Activated T-helper 17 cell treated with anti-CD3 and anti-CD28 coated beads, Interleukin-2, amount 50 U/mL, for 72 hours (primary cell): ENCODE measurements around the gene TSNAXIP1. TPM values are rescaled to one million over a fixed set of nuclear protein-coding genes. Genes with fewer than 3 reads are reported as not detected.
"Not testable (repeated sequence)": the region's sequence is repeated elsewhere in the genome, so short reads cannot be mapped to it uniquely, and the experiment has no call there.

Source experiments
- ATAC-seq: fragments of 150-1000 bp; cut with Tn5 transposase; replicated peaks from 2 replicates; pipeline ENCODE4 v1.10.0; 2021; ENCODE audit warnings: mild to moderate bottlenecking, moderate library complexity
- H3K27ac Mint-ChIP-seq: one replicate; pipeline ENCODE4 v1.8.0; 2022; ENCODE audit warnings: mixed read lengths
- H3K27me3 Mint-ChIP-seq: one replicate; pipeline ENCODE4 v1.8.0; 2022; ENCODE audit warnings: mixed read lengths
- H3K36me3 Mint-ChIP-seq: one replicate; pipeline ENCODE4 v1.8.0; 2022; ENCODE audit warnings: low read depth, mild to moderate bottlenecking, mixed read lengths
- H3K4me1 Mint-ChIP-seq: one replicate; pipeline ENCODE4 v1.8.0; 2022; ENCODE audit warnings: mixed read lengths
- H3K4me3 Mint-ChIP-seq: one replicate; pipeline ENCODE4 v1.8.0; 2022; ENCODE audit warnings: mild to moderate bottlenecking, mixed read lengths
- H3K9me3 Mint-ChIP-seq: one replicate; pipeline ENCODE4 v1.8.0; 2022; ENCODE audit warnings: mixed read lengths
- total RNA-seq, 2 donors: library from RNA; stranded (reverse); gene quantifications; one replicate each; pipeline ENCODE4 v1.2.3, GENCODE V29; 2022

The TSNAXIP1 gene
- total RNA-seq, 2 donors from 2014 or later: 0.26 TPM; not detected in 1

DNA sequence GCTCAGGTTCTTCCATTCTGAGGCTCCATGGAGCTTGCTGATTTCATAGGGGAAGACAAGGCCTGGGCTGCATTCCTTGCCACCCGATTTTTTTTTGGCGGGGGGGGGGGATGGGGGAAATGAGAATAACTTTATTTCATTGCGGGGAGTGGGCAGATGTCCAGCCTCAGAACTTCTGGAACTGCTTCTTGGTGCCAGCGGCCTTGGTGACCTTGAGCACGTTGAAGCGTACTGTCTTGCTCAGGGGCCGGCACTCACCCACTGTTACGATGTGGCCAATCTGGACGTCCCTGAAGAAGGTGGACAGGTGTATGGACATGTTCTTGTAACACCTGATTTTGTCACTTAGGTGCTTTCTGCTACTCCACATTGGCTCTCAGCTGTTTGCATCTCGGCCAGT, 49.1 kb downstream of the TSNAXIP1 start:
- Mint-ChIP-seq H3K27ac (peak overlapping the region; percentile 79), H3K4me3 (no peak overlapping the region), H3K9me3 (no peaks in the 10 kb centered on the region), H3K4me1 (peaks cover 18% of the 10 kb centered on the region), H3K27me3 (no peaks in the 10 kb centered on the region), H3K36me3 (peaks cover 33% of the 10 kb centered on the region)
- no peak for ATAC-seq

GRCh38 chr16:67856927-67857546, 50.3 kb downstream of the TSNAXIP1 start:
- H3K27ac Mint-ChIP-seq: peak overlapping the region; percentile 93
- no peaks in the 10 kb centered on the region for H3K9me3 Mint-ChIP-seq
- H3K4me1 Mint-ChIP-seq: peaks cover 18% of the 10 kb centered on the region
- no peaks in the 10 kb centered on the region for H3K27me3 Mint-ChIP-seq
- peak overlapping the region; percentile 35 for H3K4me3 Mint-ChIP-seq
- no peak for ATAC-seq
- peaks cover 41% of the 10 kb centered on the region for H3K36me3 Mint-ChIP-seq

DNA sequence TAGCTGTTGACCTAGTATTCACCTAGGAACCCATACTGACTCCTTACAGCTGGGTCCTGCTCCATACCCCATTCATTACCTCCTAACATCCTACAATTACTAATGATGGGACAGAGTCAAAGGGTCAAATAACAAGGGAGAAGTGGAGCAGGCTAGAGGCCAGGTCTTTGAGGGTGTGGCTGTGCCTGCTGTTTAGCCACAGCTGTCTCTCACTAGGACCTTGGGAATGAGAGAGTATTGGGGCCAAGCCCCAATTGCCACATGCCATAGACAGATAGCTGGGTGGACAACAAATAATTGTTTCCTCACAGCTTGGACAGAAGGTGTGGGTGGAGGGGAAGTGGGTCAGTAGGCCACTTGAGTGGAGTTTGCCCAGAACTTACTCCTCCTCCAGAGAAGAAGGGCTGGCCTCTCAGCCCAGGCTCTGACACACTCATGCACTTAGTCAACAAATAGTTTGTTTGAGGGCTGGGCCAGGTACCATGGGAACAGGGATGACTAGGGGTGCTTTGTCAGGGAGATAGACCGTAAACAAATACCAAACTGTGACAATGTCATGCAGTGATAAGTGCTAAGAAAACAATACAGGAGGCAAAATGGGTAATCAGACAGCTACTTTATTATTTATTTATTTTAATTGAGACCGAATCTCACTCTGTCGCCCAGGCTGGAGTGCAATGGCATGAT, 51.0 kb downstream of the TSNAXIP1 start:
- Mint-ChIP-seq H3K27me3 (no peaks in the 10 kb centered on the region), H3K4me3 (peak overlapping the region; percentile 35), H3K4me1 (peaks cover 18% of the 10 kb centered on the region), H3K9me3 (no peaks in the 10 kb centered on the region), H3K27ac (peak overlapping the region; percentile 93), H3K36me3 (peaks cover 41% of the 10 kb centered on the region)
- ATAC-seq: peak; percentile 98

GRCh38 chr16:67858500-67858899, 51.8 kb downstream of the TSNAXIP1 start:
- ATAC-seq: no peak
- no peak overlapping the region for H3K4me3 Mint-ChIP-seq
- no peaks in the 10 kb centered on the region for H3K27me3 Mint-ChIP-seq
- no peaks in the 10 kb centered on the region for H3K9me3 Mint-ChIP-seq
- H3K36me3 Mint-ChIP-seq: peaks cover 41% of the 10 kb centered on the region
- peaks cover 18% of the 10 kb centered on the region for H3K4me1 Mint-ChIP-seq
- H3K27ac Mint-ChIP-seq: peak overlapping the region; percentile 93

GRCh38 chr16:67860589-67861398, 54.1 kb downstream of the TSNAXIP1 start:
- peak overlapping the region; percentile 46 for H3K27ac Mint-ChIP-seq
- H3K4me3 Mint-ChIP-seq: no peak overlapping the region
- H3K4me1 Mint-ChIP-seq: peaks cover 13% of the 10 kb centered on the region
- H3K9me3 Mint-ChIP-seq: no peaks in the 10 kb centered on the region
- H3K36me3 Mint-ChIP-seq: peaks cover 48% of the 10 kb centered on the region
- H3K27me3 Mint-ChIP-seq: no peaks in the 10 kb centered on the region
- no peak for ATAC-seq

DNA sequence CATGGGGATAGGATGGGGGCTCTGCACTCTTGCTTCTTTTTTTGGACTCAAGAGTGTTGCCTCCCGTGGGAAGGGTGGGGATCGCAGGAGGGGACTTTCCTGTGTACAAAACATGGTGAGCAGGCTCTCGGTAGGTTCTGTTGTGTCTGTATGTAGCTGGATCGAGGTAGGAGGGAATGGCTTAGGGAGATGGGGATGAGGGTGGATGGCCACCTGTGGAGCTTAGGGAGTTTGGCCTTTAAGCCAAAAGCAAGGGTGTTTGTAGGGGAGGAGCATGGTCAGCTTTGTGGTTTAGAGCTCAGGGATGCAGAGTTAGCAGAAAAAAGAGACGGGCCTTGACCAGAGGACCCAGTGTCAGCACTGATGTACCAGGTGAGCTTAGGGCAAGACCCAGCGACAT, 55.2 kb downstream of the TSNAXIP1 start:
- H3K4me1 Mint-ChIP-seq: peaks cover 11% of the 10 kb centered on the region
- H3K27ac Mint-ChIP-seq: peak overlapping the region; percentile 46
- H3K9me3 Mint-ChIP-seq: no peaks in the 10 kb centered on the region
- H3K27me3 Mint-ChIP-seq: no peaks in the 10 kb centered on the region
- no peak for ATAC-seq
- no peak overlapping the region for H3K4me3 Mint-ChIP-seq
- H3K36me3 Mint-ChIP-seq: peaks cover 59% of the 10 kb centered on the region

DNA sequence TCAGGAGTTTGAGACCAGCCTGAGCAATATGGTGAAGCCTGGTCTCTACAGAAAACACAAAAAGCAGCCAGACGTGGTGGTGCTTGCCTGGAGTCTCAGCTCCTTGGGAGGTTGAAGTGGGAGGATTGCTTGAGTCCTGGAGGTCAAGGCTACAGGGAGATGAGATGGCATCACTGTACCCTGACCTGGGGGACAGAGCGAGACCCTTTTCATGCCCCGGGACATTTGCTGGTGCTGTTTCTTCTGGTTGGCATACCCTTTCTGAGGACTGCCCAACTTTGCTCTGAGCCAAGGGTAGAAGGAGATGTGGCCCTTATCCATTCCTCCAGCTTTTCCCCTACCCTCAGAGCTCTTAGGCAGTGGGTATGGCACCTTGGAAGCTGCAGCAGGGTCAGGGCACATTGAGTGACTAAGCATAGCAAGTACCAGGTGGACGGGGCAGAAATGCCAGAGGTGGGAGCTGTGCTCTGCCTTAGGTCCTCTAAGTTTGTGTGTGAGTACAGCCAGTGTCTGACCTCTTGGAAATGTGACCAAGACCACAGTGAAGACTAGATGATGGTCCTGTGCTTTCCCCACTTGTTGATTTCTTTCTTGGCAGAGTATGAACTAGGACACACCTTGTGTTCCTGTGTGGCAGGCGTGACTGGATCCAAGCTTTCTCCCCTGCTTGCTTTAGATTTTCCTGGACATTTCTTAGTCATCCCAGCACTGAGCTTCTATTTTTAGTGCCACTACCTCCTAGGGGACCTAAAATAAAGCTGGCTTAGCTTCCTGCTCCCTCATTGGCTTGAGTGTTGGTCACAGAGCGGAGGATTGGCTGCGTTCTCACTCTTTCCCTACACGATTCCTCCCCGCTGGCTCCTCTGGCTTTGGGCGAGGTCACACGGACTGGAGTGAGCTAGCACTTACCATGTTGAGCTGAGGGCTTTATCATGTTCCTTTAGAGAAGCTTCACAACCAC, 56.2 kb downstream of the TSNAXIP1 start:
- Mint-ChIP-seq H3K4me3 (no peak overlapping the region), H3K27ac (peak overlapping the region; percentile 46), H3K36me3 (peaks cover 67% of the 10 kb centered on the region), H3K9me3 (no peaks in the 10 kb centered on the region), H3K27me3 (no peaks in the 10 kb centered on the region), H3K4me1 (peaks cover 2% of the 10 kb centered on the region)
- ATAC-seq: no peak

- not testable (repeated sequence) for H3K9me3 Mint-ChIP-seq, H3K4me1 Mint-ChIP-seq, H3K27me3 Mint-ChIP-seq, ATAC-seq, H3K27ac Mint-ChIP-seq, H3K4me3 Mint-ChIP-seq
- H3K36me3 Mint-ChIP-seq: peaks cover 64% of the 10 kb centered on the region
Observed at GRCh38 chr16:67864044-67864443, 57.4 kb downstream of the TSNAXIP1 start.

DNA sequence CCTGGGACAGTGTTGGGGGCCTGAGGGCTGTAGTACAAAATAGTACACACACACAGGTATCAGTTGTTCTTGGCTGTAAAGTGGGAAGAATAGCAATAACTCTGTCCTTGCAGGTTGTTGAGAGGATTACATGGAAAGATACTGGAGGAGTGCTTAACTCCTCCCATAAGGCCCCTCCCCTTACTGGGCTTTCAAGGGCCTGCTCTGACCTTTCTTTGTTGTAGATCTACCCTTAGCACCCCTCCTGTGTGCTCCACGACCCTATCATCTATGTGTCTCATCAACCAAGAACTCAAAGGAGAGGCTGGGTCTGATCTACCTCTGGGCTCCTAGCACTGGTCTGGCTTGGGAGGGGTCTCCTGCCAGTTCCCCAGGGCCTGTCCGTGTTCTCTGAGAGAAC, 57.9 kb downstream of the TSNAXIP1 start:
- Mint-ChIP-seq H3K9me3 (no peaks in the 10 kb centered on the region), H3K27me3 (no peaks in the 10 kb centered on the region), H3K4me3 (no peak overlapping the region), H3K27ac (no peak overlapping the region), H3K4me1 (no peaks in the 10 kb centered on the region), H3K36me3 (peaks cover 68% of the 10 kb centered on the region)
- no peak for ATAC-seq

DNA sequence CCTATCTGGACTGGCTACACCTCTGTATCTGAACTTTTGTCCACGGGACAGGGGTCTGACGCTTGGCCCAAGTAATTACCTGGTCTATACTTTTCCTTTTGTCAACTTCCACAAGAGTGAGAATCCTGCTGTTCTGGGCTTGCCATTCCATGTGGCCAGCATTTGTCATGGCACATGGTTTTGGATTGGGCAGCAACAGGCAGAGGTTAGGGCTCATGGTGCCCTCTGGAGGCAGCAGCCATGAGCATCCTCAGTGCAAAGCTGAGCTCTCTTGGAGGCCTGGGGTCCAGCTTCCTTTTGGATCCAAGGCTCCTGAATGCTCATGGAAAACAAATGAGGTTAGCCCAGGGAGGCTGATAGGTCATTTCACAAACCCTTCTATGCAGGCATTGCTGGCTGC, 58.6 kb downstream of the TSNAXIP1 start:
- ATAC-seq: peak; percentile 60
- Mint-ChIP-seq H3K9me3 (no peaks in the 10 kb centered on the region), H3K27me3 (no peaks in the 10 kb centered on the region), H3K4me3 (no peak overlapping the region), H3K36me3 (peaks cover 71% of the 10 kb centered on the region), H3K4me1 (no peaks in the 10 kb centered on the region), H3K27ac (no peak overlapping the region)

DNA sequence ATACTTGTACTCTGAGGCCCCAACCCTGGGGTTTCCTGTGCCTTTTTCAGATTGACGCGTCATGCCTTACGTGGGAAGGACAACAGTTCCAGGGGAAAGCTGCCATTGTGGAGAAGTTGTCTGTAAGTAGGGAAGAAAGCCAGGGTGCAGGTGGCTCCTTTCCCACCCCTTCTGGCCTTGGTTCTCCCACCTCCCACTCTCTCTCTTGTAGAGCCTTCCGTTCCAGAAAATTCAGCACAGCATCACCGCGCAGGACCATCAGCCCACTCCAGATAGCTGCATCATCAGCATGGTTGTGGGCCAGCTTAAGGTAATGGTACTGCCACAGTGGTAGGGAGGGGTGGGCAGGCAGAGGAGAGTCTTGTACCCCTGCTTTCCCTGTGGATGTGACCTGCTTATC, 61.6 kb downstream of the TSNAXIP1 start:
- Mint-ChIP-seq H3K9me3 (no peaks in the 10 kb centered on the region), H3K4me1 (no peaks in the 10 kb centered on the region), H3K27ac (no peak overlapping the region), H3K4me3 (no peak overlapping the region), H3K36me3 (peaks cover 70% of the 10 kb centered on the region), H3K27me3 (no peaks in the 10 kb centered on the region)
- no peak for ATAC-seq

GRCh38 chr16:67869653-67870052, 63.0 kb downstream of the TSNAXIP1 start:
- H3K36me3 Mint-ChIP-seq: peaks cover 74% of the 10 kb centered on the region
- H3K27me3 Mint-ChIP-seq: no peaks in the 10 kb centered on the region
- H3K4me3 Mint-ChIP-seq: no peak overlapping the region
- H3K9me3 Mint-ChIP-seq: no peaks in the 10 kb centered on the region
- no peak overlapping the region for H3K27ac Mint-ChIP-seq
- ATAC-seq: no peak
- peaks cover 6% of the 10 kb centered on the region for H3K4me1 Mint-ChIP-seq

- Mint-ChIP-seq H3K36me3 (peaks cover 73% of the 10 kb centered on the region), H3K9me3 (no peaks in the 10 kb centered on the region), H3K4me3 (no peak overlapping the region), H3K4me1 (peaks cover 16% of the 10 kb centered on the region), H3K27me3 (no peaks in the 10 kb centered on the region), H3K27ac (peak overlapping the region; percentile 97)
- ATAC-seq: no peak
Observed at GRCh38 chr16:67871256-67871655, 64.6 kb downstream of the TSNAXIP1 start.

DNA sequence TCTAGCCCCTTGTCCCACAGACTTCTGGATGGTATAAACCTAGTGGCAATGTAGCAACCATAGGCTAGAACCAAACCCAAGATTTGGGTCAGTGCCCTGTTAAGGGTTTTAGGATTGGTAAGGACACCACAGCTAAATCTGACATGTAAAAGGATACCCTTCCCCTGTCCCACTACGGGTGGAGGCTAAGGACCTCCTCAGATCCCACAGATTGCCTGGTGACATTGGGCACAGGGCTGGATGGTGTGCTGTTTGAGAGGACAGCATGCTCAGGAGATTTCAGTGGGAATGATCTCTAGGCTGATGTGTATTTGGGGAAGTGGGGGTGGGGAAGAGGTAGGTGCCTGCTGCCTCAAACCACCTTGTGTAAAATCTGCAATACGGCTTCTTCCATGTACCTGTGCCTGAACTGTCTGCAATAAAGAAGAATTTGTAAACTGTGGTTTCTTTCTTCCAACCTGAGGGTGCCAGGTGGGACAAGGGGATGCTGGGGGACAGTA, 65.5 kb downstream of the TSNAXIP1 start:
- no peak for ATAC-seq
- Mint-ChIP-seq H3K27ac (peak overlapping the region; percentile 97), H3K9me3 (no peaks in the 10 kb centered on the region), H3K27me3 (no peaks in the 10 kb centered on the region), H3K4me1 (peaks cover 16% of the 10 kb centered on the region), H3K36me3 (peaks cover 73% of the 10 kb centered on the region), H3K4me3 (peak overlapping the region; percentile 99)
